Measurements from ENCODE around the gene PPP1CA.
A peak's percentile ranks its signal among the peaks of the same experiment; 100 is the strongest.

PPP1CA gene

DNA sequence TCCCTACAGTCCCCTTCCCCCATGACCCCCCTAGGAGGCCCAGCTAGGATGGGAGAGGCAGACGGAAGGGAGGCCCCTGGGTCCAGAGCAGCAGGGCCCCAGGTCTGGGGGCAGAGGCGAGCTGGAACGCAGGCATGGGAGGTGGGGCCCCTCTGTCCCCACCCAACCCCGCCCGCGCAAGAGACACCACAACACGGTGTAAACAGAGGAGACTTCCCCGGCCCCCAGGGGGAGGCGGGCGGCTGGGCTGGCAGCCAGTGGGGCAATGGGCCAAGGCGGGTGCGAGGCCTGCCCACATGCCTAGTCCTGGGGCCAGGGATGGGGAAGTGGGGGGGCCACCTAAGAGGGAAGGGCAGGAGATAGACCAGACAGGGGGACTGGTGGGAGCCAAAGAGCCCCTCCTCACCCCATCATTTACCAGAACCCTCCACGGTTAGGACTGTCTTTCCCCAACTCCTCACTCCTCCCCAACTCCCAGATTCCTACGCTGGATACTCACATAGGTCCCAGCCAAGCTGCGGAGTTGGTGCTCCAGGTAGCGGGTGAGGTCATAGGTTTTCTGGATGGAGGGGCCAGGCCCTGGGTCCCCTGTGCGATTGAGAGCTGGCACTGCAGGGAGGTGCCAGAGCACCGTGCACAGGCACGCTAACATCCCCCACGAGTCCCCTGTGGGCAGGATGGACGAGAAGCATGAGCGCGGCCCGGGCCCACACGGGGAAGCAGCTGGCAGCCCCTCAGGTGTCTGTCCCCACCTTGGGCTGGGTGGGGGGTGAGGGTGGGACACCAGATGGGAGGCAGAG lies 34.5 kb downstream of the PPP1CA start:
- no peak for DNase-seq

DNA sequence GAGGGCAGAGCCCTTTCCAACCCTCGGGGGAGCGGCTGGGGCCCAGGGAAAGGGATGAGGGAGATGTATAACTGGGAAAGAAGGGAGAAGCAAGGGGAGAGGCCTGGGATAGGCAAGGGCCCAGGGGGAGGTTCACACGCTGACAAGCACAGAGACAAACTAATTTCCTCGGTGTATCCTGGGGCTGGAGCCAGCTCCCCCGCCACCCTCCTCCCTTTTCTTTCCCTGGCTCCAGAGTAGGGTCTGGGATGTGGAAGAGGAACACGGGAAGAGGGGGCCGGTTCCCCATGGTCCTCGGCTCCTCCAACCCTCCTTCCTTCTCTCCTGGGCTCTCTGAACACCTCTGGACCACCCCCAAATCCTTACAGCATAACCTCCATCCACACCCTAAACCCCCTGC lies 35.1 kb downstream of the PPP1CA start:
- no peak for DNase-seq

DNA sequence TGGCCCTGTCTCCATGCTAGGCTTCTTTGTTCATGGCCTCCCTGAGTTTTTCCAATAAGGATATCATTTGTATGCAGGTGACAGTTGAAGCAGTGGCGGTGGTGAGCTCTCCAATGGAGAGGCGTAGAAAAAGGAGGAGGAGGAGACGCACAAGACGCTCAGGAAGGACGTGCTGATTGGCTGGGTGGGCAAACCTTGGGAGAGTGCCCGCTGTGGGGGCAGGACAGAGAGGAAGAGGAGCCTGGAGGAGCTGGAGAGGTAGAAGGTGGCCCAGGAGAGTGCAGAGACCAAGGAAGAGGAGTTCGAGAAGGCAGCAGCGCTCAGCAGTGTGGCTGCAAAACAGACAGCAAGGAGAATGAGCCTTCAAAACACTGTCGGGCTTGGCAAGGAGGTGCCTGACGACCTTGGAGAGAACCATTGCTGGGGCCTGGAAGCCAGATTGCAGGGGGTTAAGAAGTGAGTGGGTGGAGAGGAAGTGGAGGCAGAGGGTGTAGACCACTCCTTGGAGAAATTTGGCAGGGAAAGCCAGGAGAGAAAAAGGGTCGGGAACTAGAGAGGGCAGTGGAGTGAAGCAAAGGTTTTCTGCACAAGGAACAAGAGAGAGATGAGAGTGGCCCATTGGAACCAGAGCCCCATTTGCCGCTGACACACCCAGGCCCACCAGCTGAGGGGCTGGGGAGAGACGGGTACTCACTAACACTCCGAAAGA lies 35.8 kb downstream of the PPP1CA start:
- no peak for DNase-seq

DNA sequence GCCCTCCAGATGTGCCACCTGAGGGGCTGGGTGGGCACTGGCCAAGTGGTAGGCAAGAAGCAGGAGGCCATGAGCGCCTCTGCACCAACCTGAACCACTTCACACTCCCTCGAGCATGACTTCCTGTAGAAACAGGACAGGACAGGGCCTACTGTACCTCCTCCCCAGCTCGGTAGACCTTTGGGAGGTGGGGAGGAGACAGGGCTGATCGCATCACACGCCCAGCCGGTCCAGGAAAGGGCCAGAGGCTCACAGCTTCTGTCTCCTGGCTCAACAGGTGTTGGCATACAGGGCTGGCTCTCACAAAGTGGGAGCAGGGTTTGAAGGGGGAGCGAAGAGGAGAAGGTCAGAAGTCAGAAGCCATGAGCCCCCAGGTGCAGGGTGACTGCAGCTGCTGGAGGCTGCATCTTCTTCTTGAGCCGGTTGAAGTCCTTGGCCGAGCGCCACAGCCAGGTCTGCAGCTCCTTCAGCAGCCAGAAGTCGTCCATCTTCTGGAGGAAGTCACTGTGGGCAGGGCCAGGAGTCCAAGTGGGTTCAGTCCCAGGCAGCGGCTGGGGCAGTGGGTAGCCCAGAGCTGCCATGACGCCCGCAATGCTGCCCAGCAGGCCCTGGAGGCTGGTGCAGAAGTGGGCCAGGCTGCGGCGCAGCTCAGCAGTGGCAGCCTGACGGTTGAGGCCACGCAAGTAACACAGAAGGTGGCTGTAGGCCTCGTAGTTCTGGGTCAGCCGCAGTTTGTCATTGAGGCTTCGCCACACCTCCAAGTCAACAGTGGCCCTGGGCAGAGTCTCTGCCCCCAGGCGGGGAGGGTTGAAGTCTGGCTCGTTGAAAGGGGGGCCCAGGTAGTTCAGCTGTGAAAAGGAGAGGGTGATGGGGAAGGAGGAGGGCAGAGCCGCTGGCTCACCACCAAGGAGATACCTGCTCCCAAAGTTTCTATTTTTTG lies 36.6 kb downstream of the PPP1CA start:
- DNase-seq = no peak

DNA sequence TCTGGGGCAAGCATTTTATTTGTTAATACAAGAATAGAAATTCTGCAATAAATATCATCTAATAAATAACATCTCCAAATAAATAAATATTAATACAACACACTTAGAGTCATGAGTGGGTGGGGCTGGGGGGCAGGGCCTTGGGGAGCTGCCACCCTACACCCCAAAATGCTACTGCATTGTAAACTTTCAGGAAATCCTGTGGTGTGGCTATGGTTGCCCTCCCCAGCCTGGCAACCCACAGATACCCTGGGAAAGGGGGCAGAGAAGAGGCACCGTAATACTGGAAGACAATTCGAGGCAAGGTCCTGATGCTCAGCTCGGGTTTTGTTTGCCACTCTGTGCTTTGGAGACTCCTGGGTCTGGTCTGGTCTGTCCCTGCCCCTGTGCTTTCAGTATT lies 37.5 kb downstream of the PPP1CA start:
- DNase-seq = no peak

DNA sequence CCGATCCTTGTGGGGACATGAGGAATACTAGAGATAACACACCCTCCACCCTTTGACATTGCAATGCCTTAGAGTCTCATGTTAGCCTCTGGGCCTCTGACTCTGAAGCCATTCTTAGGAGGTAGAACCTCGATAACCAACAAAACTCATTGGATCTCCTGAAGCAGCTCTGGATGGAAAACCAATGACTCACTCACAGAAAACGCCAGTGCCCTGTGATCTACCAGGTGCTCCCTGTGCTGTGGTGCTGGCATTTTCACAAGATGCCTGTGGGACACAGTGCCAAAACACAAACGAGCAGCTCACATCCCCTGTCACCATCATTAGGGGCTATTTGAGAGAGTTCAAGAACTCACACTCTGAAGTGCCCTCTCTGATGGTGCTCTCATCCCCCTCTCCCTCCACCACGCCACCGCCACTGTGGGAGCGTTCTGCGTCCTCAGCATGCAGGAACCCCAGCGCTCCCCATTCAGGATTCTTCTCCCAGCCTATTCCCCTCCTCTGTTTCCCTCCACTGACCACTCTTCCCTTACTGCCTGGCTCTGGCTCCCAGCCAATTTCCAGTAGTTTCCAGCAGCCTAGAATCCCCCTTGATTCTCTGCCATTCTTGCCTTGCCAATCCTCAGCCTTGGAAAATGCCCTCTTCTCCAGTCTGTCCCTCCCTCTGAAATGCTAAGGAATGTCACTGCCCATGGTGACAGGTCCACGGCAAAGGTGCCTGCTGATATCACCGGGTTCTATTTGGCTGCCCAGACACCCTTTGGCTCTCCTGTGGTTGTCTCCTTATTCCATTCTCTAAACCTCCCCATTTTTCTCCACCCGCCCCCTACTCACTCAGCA lies 43.6 kb downstream of the PPP1CA start:
- no peak for DNase-seq

DNA sequence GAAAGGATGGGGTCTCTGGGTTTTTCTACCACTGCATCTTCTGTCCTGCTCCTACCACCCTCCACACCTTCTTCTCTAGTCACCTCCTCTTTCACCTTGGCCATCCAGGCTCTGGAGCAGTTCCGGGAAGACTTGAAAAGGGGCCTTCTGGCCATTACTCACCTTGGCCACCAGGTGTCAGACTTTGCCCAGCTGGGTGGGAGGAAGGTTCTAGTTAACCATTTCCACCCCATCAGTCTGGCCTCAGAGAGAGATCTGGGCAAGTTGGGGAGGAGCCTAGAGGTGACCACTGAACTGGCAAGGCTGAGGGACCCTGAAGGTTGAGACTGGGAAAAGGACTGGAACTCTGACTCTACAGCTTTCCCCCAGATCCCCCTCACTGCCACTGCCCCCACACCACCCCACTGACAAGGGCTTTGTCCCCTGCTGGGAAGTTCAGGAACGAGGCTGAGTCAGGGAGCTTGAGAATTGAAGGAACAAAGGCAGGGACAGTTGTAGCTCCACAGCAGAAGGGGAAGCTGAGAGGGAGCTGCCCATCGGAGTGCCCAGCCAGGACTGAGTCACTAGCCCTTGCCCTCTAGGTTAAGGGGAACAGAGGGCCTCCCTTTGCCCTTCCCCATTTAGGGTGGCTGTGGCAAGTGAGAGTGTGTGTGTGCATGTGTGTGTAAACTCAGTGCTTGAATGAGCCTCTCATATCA lies 44.6 kb downstream of the PPP1CA start:
- DNase-seq = peak; percentile 50 to 59

DNA sequence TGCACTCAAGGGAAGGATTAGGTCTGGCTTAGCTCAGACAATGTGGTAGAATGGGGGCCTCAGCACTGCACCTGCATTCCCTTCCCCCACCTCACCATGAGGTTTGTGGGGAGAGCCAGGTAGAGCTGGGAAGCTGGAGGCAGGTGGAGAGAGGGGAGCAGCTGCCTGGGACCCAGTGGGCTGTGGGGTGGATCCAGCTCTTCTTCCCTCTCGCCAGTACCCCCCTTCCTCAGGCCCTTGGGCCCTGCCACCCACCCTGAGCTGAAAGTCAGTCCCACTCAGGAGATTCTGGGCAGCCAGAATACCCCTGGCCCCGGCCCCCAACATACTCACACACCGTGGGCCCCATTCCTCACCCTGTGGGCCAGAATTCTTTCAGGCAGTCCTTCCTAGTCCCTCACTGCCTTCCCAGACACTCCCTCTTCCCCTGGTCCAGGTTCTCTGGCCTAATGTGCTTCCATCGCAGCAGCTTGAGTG lies 45.2 kb downstream of the PPP1CA start:
- no peak for DNase-seq

DNA sequence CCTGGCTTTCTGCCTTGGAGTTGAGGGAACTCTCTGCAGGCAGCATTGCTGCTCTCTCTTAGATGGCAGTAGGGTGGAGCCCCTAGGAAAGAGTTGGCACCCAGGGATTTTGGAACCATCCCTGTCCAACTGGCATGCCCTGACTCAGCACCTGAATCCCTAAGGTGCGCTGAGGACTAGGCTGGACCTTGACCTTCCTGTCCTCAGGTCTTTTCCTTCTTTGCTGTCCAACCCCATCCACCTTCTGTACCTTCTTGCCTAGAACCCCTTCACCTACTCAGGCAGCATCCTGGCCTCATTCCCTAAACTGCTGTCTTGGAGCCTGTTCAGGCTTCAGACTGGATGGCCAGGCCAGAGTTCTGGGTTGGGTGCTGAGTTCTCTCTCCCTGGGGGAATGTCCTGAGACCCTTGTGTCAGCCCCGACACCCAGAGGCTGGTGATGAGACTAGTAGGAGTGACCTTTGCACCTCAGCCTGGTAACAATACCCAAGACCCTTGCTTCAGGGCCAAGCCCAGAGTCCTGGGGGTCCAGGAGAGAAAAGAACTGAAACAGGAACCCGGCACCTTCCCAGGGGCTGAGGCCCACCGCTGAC lies 45.8 kb downstream of the PPP1CA start:
- no peak for DNase-seq

DNA sequence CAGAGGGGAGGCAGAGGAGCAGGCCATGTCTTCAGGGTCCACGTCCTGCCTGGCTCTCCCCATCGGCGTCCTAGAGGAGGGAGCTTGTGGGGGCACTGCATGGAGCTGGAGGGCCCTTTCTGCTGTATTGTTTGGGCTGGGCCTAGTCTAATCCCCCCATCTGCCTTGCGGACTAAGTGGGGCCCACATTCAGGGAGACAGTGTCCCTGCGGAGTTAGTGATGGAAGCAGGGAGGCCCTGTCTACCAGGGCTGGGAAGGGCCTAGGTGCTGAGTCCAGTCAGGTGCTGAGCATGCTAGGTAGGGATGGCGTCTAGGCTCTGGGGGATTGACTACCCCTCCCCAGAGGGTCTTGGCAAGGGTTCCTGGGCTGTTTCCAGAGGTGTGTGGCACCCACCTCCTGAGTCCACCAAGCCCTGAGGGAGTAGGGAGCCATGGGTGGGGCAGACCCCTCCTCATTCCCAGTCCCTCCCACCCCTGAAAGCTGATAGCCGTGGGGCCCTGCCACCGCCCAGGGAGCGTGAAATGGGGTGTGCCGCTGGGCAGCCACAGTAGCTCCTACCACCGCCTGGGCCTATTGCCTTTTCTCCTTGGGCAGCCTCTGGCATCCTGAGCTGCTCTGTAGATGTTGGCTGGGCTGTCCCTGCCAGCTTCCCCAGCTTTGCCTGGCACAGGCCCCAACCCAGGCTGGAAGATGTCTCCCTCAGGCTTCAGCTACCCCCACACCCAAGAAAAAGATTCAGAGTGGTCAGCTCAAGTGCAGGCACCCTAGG lies 46.5 kb downstream of the PPP1CA start:
- DNase-seq = no peak

DNA sequence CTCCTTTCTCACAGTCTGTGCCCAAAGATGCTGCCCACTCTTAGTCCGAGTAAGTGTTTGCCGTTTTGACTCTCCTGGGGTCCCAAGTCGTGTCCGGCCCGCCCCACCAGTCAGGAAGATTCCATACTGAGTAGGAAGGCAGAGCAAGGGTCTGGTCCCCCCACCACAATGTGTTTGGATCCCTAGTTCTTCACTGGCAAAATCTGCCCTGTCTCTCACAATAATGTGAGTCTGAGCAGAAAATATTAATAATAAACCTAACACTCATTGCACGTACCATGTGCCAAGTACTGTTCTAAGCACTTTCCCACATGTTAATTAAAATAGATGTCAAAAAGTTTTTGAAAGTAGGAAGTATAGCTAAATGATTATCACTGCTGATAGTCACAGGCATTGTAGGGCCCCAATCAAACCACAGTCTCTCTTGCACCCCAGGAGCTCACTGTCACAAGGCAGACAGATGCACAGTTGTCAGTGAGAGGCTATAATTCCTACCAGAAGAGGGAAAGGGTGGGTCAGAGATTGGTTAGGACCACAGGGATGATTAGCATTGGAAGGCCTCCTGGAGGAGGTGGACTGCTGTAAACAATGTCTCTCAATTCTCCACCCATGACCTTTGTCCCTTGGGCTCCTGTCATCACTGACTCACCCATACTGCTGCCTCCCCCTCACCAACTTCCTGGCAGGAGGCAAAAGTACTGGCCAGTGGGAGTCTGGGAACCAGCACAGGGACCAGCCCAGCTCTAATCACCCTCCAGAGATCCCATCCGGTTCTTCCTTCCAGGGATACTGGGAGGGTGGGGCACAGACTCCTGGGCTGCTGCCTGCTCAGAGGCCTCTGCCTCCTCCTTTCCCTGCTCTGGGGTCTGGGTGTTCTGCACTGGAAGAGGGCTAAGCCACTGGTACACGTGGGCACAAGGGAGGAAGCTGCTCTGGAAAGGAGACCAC lies 47.3 kb downstream of the PPP1CA start:
- DNase-seq = no peak

DNA sequence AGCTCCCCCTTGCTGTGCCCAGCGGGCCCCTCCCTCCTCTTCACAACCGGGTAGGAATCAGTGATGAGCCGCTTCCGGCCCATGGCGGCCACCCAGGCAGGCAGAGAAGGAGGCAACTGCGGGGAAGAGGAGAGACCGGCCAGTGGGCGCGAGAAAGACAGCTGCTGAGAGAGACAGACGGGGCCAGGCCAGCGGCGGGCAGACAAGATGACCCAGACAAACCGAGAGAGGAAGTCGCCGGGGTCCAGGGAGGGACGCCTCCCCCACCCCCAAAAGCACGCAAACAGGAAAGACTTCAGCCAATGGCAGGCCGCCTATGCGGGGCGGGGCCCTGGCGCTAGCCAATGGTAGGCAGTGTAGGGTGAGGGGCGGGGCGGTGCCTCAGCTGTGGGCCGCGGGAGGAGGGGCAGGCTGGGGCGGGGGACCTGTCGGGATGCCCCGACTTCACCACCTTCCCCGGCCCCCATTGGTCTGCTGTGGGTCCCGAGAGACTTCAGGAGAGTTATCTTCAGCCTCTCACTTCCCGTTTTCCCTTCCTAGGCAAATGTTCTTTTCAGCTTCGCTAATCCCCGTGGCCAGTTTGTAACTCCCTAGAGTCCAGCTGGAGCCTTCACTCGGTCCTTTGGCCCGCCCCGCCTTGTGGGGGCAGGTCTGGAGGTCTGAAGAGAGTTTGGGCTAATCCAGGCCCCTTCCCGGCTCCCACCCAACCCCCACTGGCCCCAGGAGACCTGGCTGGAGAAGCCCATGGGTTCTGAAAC lies 48.2 kb downstream of the PPP1CA start, which contains the start of gene POLD4:
POLD4 (minus strand) TSS at position 230 of the 758 bp plus-strand sequence; CDS start at position 83, 147 bp downstream.
- peak; percentile 74 to 86 for DNase-seq

DNA sequence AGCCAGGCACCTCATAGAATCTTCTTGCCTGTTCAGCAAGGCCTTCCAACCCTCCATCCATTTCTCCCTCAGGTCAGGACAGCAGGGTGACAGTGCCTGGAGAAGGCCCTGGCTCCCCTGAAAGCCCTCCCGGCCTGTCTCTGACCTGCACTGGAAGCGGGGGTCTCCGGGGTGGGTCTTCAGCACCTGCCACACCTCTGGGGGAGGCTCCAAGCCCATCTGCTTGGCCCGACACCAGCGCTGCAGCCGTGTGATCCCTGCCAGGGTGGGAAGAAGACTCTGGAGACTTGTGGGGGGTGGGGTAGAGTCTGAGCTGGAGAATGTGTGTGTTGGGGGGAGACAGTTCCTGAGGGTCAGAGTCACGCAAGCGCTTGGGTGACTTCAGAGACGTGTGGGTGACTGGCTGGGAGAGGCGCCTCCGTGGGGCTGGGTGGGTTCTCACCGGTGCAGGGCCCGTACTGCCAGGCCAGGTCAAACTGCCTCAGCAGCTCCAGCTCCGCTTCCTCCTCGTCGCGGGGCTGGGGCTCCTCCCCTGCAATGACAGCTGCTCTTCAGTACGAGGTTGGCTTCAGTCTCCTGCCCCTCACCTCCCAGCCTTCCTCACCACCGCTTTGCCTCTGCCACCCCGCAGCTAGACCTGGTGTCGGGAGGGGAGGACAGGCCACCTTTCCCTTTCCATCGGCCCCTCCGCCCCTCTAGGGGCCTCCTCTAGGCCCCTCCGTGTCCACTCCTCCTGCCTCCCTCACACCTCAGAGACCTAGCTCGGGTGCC lies 48.9 kb downstream of the PPP1CA start:
- no peak for DNase-seq

DNA sequence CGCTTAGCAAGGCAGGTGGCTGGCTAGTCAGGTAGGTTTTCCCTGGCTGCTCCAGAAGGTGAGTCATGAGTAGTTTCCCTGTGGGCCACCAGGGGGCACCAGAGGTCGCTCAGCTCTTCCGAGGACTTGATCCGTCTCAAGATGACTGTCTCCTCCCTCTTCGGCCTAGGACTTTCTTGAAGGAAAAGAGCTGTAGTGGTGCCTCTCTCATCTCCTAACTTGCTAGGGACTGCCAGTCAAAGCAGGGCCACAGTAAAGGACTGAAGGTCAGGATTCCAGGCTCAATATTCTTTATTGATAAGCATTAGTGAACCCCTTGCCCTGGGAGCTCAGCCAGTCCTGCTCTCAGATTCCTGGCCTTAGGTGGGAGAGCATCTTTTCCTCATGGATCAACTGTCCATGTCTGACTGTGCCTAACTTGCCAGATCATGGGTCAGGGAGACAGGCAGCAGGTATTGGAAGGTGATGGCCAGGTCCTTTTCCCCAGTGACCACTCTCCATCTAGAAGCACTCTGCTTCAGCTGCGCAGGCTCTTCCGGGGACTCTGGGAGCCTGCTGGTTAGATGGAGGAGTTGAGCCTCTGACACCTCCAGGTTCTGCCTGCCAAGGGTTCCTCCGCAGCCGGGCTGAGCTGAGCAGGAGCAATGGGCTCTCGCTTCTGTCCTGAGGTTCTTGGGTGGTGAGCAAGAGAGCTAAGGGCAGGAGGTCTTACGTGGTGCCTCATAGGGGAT lies 50.2 kb downstream of the PPP1CA start:
- peak; percentile 12 to 54 for DNase-seq

DNA sequence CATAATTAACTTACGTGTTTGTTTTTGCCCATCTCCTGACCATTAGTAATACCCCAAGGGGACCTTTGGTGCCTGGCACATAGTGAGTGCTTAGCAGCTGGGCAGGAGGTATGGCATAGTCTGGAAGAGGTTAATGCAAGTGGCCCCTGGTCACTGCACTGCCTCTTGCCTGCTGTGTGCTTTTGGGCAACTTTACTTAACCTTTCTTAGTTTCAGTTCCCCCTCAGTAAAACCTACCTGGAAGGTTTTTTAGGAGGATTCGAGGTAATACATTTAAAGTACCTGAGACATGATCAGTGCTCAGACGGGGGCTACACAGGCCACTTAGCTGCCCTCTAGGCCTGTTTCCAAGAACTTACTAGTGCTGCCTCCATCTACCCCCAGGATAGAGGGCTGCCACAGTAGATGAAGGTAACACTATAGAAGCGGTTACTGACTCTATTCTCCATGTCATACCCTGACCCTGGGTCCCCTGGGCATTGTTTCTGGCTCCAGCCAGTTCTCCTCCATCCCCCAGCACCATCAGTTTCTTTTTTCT lies 51.7 kb downstream of the PPP1CA start:
- DNase-seq = no peak

DNA sequence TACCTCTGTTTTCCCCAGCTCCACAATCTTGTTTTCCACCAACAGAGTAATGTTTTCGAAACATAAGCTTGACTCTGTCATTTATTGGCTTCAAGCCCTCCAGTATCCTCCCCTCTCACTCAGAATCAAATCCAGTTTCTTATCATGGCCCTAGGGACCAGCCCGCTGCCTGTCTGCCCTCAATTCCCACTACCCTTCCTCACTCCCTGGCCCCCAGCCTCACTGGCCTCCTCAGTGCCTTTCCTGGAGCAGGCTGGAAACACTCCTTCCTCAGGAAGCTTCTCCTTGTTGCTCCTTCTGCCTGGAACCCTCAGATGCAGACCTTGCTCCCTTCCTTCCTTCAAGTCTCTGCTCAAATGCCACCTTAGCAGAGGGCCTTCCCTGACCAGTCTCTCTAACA lies 52.2 kb downstream of the PPP1CA start:
- no peak for DNase-seq
